BE2C (cell line): ENCODE data around the gene HOXB7.

Experiments
- DNase-seq: peaks from one replicate; pipeline ENCODE4 v3.0.0-alpha.2; 2020
- H3K27me3 ChIP-seq: fragments of 250-450 bp; sonication (Bioruptor Pico); 2 replicates; pipeline ENCODE4 v1.5.1; 2020; ENCODE audit warnings: mild to moderate bottlenecking
- H3K36me3 ChIP-seq: fragments of 250-450 bp; sonication (Bioruptor Pico); 2 replicates; pipeline ENCODE4 v1.5.1; 2020; ENCODE audit warnings: mild to moderate bottlenecking
- H3K4me1 ChIP-seq: fragments of 250-450 bp; sonication (Bioruptor Pico); 2 replicates; pipeline ENCODE4 v1.5.1; 2020
- H3K4me3 ChIP-seq: 2 replicates; pipeline ENCODE4 v1.5.1; 2011; ENCODE audit warnings: low read depth, low read length
- H3K9me3 ChIP-seq: fragments of 250-450 bp; sonication (Bioruptor Pico); 2 replicates; pipeline ENCODE4 v1.5.1; 2020
- TF ChIP-seq, protein P1 (sequence below): IDR thresholded peaks from 2 replicates; pipeline ENCODE4 v1.5.1; 2012; ENCODE audit warnings: mild to moderate bottlenecking, low read depth, low read length

The HOXB7 gene

DNA sequence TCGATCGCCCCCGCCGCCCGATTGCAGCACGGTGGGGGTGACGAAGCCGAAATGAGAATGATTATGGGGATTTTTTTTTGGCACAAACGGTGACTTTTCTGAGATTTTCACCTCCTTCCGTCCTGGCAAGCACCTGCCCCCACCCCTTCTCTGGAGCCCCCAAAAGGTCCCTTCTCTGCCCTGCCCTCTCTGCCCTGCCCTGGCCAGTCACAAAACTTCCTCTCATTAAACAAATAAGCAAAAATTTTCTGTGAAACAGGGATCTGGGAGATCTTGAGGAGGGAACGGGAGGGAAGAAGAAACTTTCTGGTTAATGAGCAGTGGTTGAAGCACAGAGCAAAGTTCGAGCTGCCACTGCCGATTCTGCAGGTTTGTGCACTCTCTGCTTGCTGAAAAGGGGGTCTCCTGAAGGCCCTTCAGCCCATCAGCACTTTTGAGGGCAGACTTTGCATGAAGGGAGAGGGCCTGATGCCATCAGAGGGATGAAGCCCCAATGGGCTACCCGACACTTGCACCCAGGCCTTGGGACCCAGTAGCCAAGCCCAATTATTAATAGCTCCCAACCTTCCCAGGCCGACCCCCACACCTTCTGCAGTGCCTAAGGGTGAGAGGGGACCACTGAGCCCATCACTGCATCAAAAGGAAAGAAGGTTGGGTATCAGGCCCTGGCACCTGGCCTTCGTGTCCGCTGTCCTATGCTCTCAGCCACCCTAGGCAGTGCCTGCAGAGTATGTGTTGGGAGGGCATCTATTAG is 5.3 kb upstream of the HOXB7 start:
- Histone ChIP-seq H3K27me3 (peaks cover 95% of the 10 kb centered on the region), H3K4me3 (no peak overlapping the region), H3K4me1 (no peaks in the 10 kb centered on the region), H3K9me3 (no peaks in the 10 kb centered on the region), H3K36me3 (no peaks in the 10 kb centered on the region)
- DNase-seq = no peak
- TF ChIP-seq, protein P1, sequence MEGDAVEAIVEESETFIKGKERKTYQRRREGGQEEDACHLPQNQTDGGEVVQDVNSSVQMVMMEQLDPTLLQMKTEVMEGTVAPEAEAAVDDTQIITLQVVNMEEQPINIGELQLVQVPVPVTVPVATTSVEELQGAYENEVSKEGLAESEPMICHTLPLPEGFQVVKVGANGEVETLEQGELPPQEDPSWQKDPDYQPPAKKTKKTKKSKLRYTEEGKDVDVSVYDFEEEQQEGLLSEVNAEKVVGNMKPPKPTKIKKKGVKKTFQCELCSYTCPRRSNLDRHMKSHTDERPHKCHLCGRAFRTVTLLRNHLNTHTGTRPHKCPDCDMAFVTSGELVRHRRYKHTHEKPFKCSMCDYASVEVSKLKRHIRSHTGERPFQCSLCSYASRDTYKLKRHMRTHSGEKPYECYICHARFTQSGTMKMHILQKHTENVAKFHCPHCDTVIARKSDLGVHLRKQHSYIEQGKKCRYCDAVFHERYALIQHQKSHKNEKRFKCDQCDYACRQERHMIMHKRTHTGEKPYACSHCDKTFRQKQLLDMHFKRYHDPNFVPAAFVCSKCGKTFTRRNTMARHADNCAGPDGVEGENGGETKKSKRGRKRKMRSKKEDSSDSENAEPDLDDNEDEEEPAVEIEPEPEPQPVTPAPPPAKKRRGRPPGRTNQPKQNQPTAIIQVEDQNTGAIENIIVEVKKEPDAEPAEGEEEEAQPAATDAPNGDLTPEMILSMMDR = no peak

DNA sequence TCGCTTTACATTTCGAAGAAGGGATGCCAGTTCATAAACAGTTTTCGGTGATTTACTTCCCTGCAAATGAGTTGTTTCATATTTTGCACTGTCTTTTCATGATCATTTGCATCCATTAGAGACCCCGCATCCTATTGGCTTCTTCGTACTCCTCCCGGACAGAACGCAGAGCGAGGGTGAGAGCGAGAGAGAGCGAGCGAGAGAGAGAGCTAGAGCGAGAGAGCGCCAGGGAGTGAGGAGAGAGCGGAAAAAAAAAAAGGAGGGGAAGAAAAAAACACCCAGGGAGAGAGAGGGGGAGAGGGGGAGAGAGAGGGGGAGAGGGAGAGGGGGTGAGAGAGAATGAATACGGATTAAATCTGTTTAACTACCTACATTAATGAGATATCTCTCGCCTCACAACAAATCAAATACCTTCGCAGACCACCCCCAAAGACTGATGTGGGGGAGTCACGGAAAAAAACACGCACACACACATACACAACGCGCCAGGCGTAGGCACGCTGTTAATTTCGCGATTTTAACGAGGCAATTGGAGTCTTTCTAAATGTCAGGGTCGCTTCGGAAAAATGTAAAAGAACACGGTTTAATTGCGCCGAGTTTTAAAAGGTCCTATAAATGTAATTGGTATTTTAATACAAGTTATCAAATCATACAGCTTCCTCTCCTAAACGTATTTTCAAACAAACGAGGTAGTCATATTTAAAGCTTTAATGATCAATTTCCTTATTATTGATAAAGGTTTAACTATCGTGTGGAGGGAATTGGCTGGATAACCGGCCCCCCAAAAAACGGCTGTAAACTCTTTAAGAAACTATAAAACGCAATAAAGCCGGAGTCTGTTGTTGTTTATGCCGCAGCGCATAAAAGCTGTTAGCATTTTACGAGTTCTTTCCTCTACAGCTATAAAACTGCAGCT is 4.5 kb upstream of the HOXB7 start, which contains the start of gene HOXB8:
HOXB8 (minus strand) TSS at position 246 of the 916 bp plus-strand sequence. CDS start 588 bp downstream, outside the sequence.
- Histone ChIP-seq H3K4me1 (no peaks in the 10 kb centered on the region), H3K9me3 (no peaks in the 10 kb centered on the region), H3K27me3 (peaks cover 95% of the 10 kb centered on the region), H3K4me3 (no peak within 1 kb of the TSS), H3K36me3 (no peaks in the 10 kb centered on the region)
- DNase-seq = no peak
- TF ChIP-seq, protein P1 = no peak

DNA sequence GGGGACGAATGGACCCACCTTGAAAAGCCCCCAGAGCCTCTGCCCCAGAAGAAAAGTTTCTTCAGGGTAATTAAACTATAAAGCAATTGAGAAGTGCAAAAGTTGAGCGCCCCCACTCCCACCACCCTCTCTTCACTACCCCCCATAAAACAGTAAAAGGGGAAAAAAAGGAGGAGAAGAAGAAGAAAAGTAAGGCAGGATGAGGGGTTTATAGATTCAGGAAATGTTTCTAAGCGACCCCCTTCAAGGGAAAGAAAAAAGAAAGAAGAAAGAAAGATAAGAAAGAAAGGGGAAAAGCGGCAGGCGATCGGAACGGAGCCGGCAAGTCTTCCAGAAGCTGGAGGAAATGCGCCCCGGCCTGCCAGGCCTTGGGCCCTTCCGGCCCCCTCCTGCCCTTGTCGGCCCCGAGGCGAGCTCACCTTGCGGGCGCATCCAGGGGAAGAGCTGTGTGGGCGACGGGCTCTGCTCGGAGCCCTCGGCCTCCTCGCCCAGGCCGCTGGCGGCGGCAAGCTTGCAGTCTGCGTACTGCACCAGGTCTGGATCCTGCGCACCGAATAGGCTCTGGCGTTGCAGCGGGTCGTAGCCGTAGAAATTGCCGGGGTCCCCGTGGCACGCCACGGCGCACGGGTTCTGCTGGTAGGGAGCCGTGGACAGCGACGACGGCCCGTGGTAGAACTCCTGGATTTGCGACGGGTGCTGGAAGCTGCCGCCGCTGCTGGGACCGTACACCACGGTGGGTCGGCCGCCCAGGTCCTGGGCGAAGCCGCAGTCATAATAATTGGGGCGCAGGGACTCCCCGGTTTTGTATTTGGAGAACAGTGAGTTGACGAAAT is 3.3 kb upstream of the HOXB7 start:
- Histone ChIP-seq H3K27me3 (peaks cover 95% of the 10 kb centered on the region), H3K4me3 (no peak overlapping the region), H3K9me3 (no peaks in the 10 kb centered on the region), H3K36me3 (no peaks in the 10 kb centered on the region), H3K4me1 (no peaks in the 10 kb centered on the region)
- peak; percentile 27 for DNase-seq
- TF ChIP-seq, protein P1 = no peak

DNA sequence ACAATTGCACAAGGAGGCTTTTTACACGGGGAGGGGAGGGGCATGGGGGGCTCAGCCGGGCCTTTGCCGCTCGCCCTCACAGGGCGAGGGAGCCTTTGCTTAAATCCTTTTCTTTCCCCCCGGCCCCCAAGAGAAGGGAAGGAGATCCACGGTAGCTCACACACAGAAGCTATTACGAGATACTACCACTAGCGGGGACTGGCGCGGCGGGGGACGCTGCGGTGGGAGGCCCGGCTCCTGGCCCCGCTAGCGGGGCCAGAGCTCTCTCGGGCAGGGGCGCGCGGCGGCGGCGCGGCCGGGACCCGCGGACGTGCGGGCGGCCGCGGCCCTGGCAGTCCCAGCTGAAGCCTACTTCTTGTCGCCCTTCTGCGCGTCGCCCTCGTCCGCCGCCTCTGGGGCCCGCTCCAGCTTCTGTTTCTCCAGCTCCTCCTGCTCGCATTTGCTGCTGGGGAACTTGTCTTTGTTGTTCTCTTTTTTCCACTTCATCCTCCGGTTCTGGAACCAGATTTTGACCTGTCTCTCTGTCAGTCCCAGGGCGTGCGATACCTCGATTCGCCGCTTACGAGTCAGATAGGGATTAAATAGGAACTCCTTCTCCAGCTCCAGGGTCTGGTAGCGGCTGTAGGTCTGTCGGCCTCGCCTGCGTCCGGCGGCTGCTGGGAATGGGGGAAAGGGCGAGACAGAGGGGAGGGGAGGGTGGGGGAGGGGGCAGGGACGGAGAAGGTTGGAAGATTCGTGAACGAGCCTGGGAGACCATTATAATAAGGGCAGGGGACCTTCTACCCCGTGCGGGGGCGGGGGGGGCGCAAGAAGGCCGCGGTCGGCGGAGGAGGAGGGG is 2.3 kb upstream of the HOXB7 start:
- DNase-seq = peak; percentile 52
- Histone ChIP-seq H3K27me3 (peaks cover 95% of the 10 kb centered on the region), H3K9me3 (no peaks in the 10 kb centered on the region), H3K4me3 (no peak overlapping the region), H3K36me3 (no peaks in the 10 kb centered on the region), H3K4me1 (no peaks in the 10 kb centered on the region)
- TF ChIP-seq, protein P1 = peak; percentile 12

DNA sequence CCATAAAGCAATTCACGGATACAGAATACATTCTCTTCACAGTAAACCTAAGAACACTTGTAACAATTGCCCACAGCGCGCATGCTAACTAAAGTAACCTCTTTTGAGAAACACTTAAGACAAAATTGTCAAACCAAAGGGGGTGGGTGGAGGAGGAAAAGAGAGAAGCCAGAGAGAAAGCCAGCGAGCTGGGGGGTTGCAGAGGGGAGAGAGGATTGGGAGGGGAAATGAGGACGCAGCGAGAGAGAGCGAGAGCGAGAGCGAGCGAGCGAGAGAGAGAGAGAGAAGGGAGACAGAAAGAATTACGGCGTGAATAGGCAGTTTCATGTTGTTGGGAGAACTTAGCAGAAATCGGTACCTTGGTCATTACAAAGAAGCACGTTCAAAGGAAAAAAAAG is 1.6 kb upstream of the HOXB7 start:
- no peaks in the 10 kb centered on the region for H3K36me3 ChIP-seq
- TF ChIP-seq, protein P1 = no peak
- H3K4me1 ChIP-seq = no peaks in the 10 kb centered on the region
- H3K4me3 ChIP-seq = no peak overlapping the region
- no peaks in the 10 kb centered on the region for H3K9me3 ChIP-seq
- DNase-seq = no peak
- peaks cover 95% of the 10 kb centered on the region for H3K27me3 ChIP-seq
